HG03575 (cell line): ENCODE measurements around the gene RAVER2.

ENCODE experiments used
- ATAC-seq: cut with Tn5 transposase; IDR thresholded peaks from one replicate; pipeline ENCODE4 v1.9.1; 2021; ENCODE audit not compliant: unreplicated experiment, insufficient number of reproducible peaks, low FRiP score; ENCODE audit errors: extremely low read depth

RAVER2 gene

DNA sequence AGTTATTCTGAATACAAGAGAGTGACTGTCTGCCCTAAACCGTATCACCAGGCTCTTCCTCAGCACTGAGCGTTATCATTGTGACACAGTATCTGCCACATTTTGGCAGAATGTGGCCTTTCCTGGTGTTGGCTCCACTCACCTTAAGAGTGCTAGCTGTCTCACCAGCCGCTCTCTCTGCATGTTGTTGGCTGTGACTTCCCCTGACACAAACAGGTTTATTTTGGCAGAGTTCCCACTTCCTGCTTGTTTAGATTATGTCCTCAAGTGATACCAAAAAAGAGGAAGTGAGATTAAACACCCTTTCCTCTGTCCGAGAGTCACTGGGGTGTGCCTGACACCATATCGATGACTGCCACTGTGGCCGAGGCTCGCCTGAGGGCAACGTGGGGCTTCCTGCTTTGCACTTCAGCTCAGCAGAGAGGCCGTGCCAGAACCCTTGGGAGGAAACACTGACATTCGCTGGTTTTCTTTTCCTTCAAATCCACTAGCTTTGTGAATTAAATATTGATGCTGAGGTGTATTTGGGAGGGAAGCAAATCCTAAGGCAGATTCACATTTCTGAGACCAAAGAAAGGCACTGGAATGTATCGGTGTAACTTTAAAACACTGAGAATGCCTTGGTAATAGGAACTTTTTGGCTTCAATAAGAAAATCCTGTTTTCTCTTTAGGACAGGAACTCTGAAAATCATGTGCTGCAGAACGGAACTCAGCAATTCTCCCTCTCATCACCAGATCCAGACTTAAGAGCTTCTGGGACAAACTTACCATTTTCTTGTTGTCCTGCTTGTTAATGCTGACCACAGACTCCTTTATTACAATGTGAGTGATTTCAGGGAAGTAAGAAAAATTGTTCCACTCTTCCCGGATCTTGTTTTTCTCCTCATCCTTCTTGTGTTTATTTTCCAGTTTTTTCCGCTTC lies 119.4 kb downstream of the RAVER2 start:
- ATAC-seq = peak; percentile 100

DNA sequence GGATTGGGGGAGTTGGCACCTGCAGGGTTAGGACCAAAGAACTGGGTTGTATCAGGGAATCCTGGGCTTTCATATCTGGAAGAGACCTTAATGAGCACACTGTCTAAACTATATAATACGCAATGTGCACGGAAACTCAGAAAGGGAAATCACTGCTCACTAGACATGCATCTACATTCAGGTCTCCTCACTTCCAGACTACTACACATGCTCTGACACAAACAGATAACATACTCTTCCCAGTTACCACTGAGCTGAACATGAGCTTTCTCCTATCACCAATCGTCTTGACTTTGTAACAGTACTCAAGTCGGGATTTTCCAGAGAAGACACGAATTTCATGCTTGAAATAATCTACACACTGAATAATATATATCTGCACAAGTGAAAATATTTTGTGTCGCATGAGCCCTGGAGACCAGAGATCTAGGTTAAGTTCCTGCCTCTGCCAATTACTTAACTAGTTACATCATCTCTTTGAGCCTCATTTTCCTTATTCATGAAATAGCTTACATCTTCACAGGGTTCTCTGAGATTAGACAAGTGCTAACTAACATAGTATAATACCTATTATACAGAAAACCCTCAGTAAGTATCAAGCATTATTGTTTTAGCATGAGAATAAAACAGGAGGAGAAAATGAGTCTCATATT lies 120.4 kb downstream of the RAVER2 start:
- ATAC-seq = no peak

DNA sequence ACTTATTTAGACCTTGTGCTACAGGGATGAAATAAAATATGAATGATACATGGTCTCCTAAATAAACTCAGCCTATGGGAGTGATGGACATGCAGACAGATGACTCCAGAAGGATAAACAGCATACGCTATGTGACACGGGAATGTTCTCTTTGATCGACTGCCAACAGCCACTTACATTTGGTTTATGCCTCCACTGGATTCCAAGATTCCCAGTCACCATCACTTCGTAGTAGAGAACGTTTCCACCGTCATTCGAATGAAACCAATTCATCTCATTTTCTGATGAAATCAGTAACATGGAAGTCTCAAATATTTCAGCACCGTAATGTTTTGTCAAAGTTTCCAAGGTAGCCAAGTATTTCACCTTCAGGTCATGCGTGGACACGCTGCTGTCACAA lies 121.8 kb downstream of the RAVER2 start:
- ATAC-seq = no peak

DNA sequence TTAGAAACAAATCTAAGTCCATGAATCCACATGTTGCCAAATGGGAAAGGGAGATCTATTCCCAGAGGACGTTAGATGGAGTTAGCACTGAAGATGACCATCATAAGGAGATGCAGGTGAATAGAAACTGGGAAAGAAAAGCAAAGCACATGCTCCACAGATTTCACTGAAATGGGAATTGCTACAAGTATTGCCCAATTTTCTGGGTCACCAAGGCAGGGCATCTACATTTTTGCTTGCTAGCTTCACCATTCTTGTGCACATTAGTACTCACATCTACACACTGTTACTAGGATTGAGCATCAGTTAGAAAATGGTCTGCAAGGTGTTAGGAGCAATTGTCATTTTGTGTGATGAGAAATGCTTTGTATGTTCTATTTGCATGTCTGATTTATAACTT lies 122.4 kb downstream of the RAVER2 start:
- ATAC-seq = no peak

DNA sequence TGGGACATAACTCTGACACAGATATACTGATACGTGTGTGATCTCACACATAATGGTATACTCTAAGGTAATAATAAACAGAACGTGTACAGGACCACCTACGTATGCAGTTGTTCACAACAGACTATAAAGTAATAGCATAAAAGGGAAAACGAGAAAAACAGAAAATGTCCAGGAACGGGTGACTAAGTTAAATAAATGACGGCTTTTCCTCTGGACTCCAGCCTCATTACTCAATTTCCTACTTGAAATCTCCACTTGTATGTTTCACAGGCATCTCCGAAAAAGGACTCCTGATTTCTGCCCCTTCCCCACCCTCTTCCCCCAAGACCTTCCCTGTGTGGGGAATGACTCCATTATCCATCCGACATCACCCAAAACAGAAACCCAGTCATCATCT lies 126.4 kb downstream of the RAVER2 start:
- ATAC-seq = no peak

DNA sequence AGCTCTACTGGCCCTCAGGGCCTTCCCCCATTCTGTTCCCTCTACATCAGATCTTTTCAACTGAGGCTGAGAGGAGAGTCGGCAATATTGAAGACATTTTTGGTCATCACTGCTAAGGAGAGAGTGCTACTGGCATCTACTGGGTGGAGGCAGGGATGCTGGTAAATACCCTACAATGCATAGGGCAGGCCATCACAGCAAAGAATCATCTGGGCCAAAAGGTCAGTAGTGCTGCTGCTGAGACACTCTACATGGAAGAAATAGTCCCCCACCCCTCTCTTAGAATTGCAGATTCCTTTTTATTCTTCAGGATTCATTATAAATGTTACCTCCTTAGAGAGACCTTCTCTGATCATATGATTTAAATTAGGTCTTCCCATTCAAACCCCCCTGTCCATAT lies 127.2 kb downstream of the RAVER2 start:
- ATAC-seq = no peak

DNA sequence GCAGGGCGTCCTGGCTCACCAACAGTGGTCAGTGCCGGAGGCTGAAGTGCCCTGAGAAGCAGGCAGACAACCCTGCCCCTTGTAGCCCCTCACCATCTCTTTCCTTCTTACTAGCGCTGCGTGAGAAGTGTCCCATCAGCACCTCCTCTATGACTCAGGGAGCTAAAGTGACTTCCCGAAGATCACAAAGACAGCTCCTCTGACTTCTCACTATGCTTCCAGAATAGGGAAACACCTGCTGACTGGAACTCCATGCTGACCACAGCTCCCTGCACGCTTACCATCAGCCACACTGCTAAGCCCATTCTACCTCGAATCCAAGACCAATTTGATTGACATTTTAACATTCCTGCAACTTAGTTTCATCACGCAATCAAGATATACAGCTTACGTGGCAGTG lies 128.7 kb downstream of the RAVER2 start:
- no peak for ATAC-seq

DNA sequence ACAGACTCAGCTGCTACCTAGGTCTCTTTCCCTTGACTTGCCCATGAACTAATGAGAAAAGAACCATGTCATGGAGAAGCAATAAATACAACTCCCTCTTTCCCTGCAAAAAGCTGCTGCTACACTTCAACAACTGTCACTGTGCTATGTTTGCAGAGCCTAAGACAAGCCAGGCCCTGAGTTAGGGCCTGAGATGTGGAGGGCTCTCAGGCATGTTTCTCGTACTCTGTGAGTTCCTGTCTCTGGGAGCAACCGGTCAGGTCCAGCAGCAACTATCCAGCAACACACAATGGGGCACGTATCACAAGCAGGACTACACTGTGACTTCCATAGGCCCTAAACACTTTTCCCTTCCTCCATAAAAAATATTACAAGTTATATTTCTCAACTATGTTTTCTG lies 129.8 kb downstream of the RAVER2 start:
- no peak for ATAC-seq

DNA sequence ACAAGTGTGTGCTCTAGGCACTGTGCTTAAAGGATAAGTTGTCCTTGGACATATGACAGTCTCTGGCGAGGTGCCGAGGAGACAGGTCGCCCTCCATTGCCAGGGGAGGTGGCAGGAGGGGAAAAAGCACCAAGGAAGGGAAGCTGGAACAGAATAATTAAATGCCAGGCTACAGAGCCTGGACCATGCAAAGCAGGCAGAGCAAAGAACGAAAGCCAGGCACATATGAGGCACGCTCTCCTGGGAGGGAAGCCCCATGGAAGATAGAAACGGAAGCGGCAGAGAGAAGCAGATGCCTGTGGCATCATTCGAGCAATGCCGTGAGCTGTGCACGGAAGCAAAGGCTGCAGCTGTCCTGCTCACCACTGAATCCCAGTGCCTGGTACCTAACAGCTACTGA lies 130.2 kb downstream of the RAVER2 start:
- no peak for ATAC-seq

DNA sequence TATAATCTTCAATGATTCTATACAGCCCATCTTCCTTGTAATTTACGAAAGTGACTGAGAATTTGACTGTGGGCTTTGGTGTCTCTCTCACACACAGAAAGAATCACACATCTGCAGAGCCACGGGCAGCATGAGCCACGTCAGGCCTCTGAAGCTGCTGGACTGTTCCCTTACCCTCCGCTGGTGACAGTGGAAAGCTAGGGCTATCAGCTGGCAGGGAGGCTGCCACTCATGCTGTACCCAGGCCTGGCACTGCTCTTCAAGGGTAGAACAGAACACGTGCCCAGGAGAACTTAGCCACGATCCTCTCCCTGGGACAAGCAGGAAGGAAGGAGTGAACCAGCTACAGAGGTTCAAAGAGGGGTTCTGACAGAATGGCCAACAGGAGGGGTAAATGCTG lies 130.7 kb downstream of the RAVER2 start:
- no peak for ATAC-seq

DNA sequence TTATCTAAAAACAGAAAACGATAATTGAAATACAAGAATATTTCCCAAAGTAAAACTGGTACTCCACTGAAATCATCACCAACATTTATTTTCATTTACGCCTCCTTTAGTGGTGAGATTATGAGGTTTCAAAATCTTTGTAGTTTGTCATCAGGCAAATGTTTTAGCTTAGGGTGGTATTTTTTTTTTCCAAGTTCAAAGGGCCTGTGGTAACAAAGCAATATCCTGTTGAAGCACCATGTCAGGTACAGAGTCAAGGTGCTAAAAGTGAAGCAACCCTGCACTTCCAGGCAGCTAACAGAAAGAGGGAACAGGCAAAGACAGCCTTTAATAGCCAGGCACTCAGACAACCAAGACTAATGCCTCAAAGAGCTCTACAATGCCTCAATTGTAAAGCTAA lies 132.3 kb downstream of the RAVER2 start:
- no peak for ATAC-seq

DNA sequence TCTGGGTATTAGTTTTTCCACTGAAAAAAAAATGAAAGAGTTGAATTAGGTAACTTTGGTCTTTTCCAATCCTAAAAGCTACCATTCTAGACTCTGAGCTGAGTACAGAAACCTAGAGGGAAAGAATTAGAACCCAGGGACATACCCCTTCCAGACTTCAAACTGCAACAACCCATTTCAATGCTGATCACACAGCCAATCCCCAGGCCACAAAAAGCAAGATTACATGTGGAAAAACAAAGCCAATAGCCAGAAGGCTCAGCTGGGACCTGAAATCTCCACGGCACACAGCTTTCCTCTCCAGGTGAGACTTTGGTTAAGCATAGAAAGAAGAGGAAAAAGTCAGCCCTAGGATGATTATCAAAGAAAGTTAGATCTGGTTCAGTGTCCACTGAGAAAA lies 132.7 kb downstream of the RAVER2 start:
- no peak for ATAC-seq

DNA sequence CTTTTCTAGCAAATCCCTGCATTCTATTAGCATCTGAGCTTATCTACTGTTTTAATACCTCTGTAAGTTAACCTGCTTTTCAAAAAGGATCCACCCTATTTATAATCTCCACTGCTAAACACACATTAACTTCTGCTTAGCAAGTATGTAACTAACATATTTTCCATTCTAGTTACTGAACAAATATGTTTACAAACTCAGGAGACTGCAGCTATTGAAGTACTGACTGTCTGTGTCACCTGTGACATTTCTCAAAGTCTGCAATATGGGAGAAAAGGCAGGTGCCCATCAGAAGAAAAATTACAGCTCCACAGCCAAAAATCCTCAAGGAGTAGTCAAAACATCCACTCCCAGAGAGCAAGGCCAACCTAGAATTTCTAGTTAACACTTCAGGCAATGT lies 133.2 kb downstream of the RAVER2 start:
- ATAC-seq = no peak

DNA sequence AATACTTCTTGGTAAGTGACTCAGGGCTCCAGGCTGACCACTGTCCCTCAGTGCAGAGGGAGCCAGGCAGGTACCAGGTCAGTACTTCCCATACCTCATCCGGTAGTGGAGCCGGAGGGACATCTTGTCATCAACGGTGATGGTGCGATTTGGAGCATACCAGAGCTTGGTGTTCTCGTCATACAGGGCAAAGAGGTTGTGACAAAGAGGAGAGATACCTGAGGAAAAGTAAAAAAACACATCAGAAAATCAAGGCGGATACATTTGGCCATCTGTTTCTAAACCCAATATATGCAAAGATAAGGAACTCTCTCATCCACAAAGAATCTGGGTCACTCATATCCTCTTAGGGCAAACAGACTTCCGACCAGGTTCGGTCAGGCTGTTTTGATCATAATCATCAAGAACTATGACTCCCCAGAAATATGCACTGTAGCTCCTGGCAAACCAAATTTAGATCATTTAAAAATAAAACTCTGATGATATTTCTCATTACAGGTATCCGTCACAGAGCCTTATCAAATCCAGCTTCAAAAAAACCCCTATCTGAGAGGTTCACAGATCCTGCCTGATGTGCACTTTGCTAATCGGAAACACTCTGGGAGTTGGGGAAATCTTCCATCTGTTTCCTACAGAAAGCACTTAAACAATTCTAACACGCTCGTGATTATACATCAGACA lies 134.2 kb downstream of the RAVER2 start:
- ATAC-seq = no peak

DNA sequence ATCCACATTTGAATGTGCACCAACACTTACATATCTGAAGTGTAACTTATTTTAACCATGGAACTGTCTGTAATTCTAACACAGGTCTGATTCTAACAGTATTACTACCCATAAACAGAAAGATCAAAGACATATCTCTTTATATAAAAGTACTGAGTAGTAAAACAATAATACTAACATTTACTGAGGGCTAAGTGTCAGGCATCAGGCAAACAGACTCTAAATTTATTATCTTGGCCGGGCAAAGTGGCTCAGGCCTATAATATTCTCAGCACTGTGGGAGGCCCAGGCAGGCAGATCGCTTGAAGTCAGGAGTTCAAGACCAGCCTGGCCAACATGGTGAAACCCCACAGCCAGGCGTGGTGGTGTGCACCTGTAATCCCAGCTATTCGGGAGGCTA lies 135.6 kb downstream of the RAVER2 start:
- ATAC-seq = no peak

DNA sequence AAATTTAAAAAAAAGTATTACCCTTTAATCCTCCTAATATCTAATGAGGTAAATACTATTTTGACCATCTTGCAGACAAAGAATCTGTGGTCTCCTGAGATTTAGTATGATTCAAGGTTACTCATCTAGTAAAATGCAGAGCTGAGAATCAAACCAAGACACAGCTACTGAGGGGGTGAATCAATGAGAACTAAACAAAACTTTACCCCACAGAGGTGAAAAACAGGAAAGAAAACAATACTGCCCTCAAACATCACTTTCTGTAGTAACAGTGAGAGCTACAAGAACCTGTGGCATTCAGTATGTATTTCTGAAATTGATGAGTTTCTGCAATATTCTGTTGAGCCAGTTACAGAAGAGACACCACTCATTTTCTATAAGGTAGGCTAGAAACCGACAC lies 136.4 kb downstream of the RAVER2 start:
- no peak for ATAC-seq
